A673 (cell line): ENCODE results near the gene PRKCQ. TPM values are rescaled to one million over a fixed set of nuclear protein-coding genes. Genes with fewer than 3 reads are reported as not detected.

ENCODE experiments used
- BruUV-seq: library from RNA; stranded (reverse); fragments of 400-500 nt; replicated peaks from 2 replicates; lab custom pipeline; 2021; lab: Mats Ljungman, UMichigan
- CTCF ChIA-PET: fragments of 300-600 bp; sonication (Branson Sonifier 250); formaldehyde crosslinking; loops from one replicate; lab custom pipeline; 2022; ENCODE audit warnings: antibody characterized with exemption; lab: Charles Lee
- POLR2A ChIA-PET: fragments of 300-600 bp; sonication (Branson Sonifier 250); formaldehyde crosslinking; loops from one replicate; lab custom pipeline; 2022; ENCODE audit warnings: antibody characterized with exemption; ENCODE audit not compliant: low non-redundant PET; lab: Charles Lee
- DNase-seq: peaks from one replicate; pipeline ENCODE4 v3.0.0-alpha.2; 2015; ENCODE audit warnings: low spot score
- H3K27ac ChIP-seq: fragments of 200-600 bp; sonication (generic); 2 replicates; pipeline ENCODE4 v1.5.1; 2016; ENCODE audit warnings: mixed run types, low read depth, mild to moderate bottlenecking, mixed read lengths, antibody characterized with exemption, low read length; ENCODE audit not compliant: poor library complexity, severe bottlenecking
- H3K27me3 ChIP-seq: fragments of 200-600 bp; sonication (generic); replicated peaks from 2 replicates; pipeline ENCODE4 v1.6.1; 2017; ENCODE audit warnings: mixed run types, low read depth, mild to moderate bottlenecking, mixed read lengths, antibody characterized with exemption, low read length; ENCODE audit not compliant: insufficient read depth, poor library complexity
- H3K36me3 ChIP-seq: fragments of 200-600 bp; sonication (generic); 2 replicates; pipeline ENCODE4 v1.6.1; 2016; ENCODE audit warnings: mixed run types, mild to moderate bottlenecking, mixed read lengths, antibody characterized with exemption, low read length; ENCODE audit not compliant: insufficient read depth, poor library complexity, severe bottlenecking
- H3K4me1 ChIP-seq: fragments of 200-600 bp; sonication (generic); 2 replicates; pipeline ENCODE4 v1.6.1; 2017; ENCODE audit warnings: mixed run types, mild to moderate bottlenecking, mixed read lengths, antibody characterized with exemption, low read length; ENCODE audit not compliant: insufficient read depth, poor library complexity, severe bottlenecking
- H3K4me3 ChIP-seq: fragments of 200-600 bp; sonication (generic); 2 replicates; pipeline ENCODE4 v1.5.1; 2016; ENCODE audit warnings: low read depth, mixed run types, mild to moderate bottlenecking, mixed read lengths, low read length; ENCODE audit not compliant: poor library complexity, severe bottlenecking
- H3K9me3 ChIP-seq: fragments of 200-600 bp; sonication (generic); 2 replicates; pipeline ENCODE4 v1.6.1; 2016; ENCODE audit warnings: mixed run types, low read depth, mild to moderate bottlenecking, mixed read lengths, antibody characterized with exemption, low read length; ENCODE audit not compliant: poor library complexity, severe bottlenecking
- CTCF ChIP-seq: fragments of 300-800, 200-600 bp; sonication (generic); conservative IDR thresholded peaks from 2 replicates; pipeline ENCODE4 v1.5.1; 2017; ENCODE audit warnings: low read depth, mild to moderate bottlenecking, antibody characterized with exemption, low read length, moderate library complexity, mixed read lengths
- EZH2 ChIP-seq: fragments of 200-600 bp; sonication (generic); IDR thresholded peaks from 2 replicates; pipeline ENCODE4 v1.6.1; 2017; ENCODE audit warnings: borderline replicate concordance, low read depth, mild to moderate bottlenecking, mixed read lengths, antibody characterized with exemption, low read length; ENCODE audit not compliant: poor library complexity, severe bottlenecking
- intact Hi-C: fragments of 100-400 bp; cut with micrococcal nuclease; formaldehyde crosslinking; loops from one replicate; pipeline ENCODE4 v1.10.0; 2022; ENCODE audit not compliant: unreplicated experiment
- total RNA-seq: library from RNA; stranded (reverse); gene quantifications from 2 replicates; pipeline ENCODE4 v1.2.3, GENCODE V29; 2021

The PRKCQ gene
- total RNA-seq, 1 experiment from 2014 or later: not detected

GRCh38 chr10:6516929-6517284 is 63.2 kb downstream of the PRKCQ start:
- Histone ChIP-seq H3K36me3 (no peaks in the 10 kb centered on the region), H3K4me1 (no peaks in the 10 kb centered on the region), H3K27ac (no peak overlapping the region), H3K4me3 (no peak overlapping the region), H3K9me3 (peaks cover 4% of the 10 kb centered on the region), H3K27me3 (peaks cover 98% of the 10 kb centered on the region)
- TF ChIP-seq EZH2 (no peak), CTCF (no peak)
- POLR2A ChIA-PET: no interaction called here
- CTCF ChIA-PET: no interaction called here
- DNase-seq: no peak
- no TSS peak for BruUV-seq
- intact Hi-C loops: no loop called here

GRCh38 chr10:6516281-6516928 is 63.7 kb downstream of the PRKCQ start:
- TF ChIP-seq EZH2 (no peak), CTCF (no peak)
- CTCF ChIA-PET: no interaction called here
- no peak for DNase-seq
- intact Hi-C loops: no loop called here
- POLR2A ChIA-PET: no interaction called here
- H3K9me3 ChIP-seq: peaks cover 9% of the 10 kb centered on the region
- H3K4me3 ChIP-seq: no peak overlapping the region
- no peaks in the 10 kb centered on the region for H3K36me3 ChIP-seq
- peaks cover 100% of the 10 kb centered on the region for H3K27me3 ChIP-seq
- no peaks in the 10 kb centered on the region for H3K4me1 ChIP-seq
- H3K27ac ChIP-seq: no peak overlapping the region
- no TSS peak for BruUV-seq

- no peaks in the 10 kb centered on the region for H3K36me3 ChIP-seq
- H3K27me3 ChIP-seq: peaks cover 100% of the 10 kb centered on the region
- peaks cover 15% of the 10 kb centered on the region for H3K9me3 ChIP-seq
- no TSS peak for BruUV-seq
- no peak for TF ChIP-seq EZH2
- TF ChIP-seq CTCF: no peak
- intact Hi-C loops: no loop called here
- no peaks in the 10 kb centered on the region for H3K4me1 ChIP-seq
- ChIA-PET POLR2A (no interaction called here), CTCF (no interaction called here)
- H3K4me3 ChIP-seq: no peak overlapping the region
- H3K27ac ChIP-seq: no peak overlapping the region
- no peak for DNase-seq
Observed at GRCh38 chr10:6514844-6515780, 65.0 kb downstream of the PRKCQ start.
